Fibroblast of lung (primary cell): ENCODE measurements around the gene MBD1. TPM values are rescaled to one million over a fixed set of nuclear protein-coding genes. Genes with fewer than 3 reads are reported as not detected.

Source experiments
- DNase-seq, 2 donors: peaks; one replicate each; pipeline versions ENCODE4 v3.0.0 to v3.0.0-alpha.2; 2010; ENCODE audit warnings: low read depth in 2 of 2
- H2AFZ ChIP-seq: 2 replicates; pipeline ENCODE4 v1.5.1; 2012; ENCODE audit warnings: low read length, control low read depth, inconsistent platforms
- H3K27ac ChIP-seq: 2 replicates; pipeline ENCODE4 v1.5.1; 2011; ENCODE audit warnings: low read length, control low read depth; ENCODE audit not compliant: insufficient read depth
- H3K27me3 ChIP-seq: 2 replicates; pipeline ENCODE4 v1.5.1; 2011; ENCODE audit warnings: mild to moderate bottlenecking, low read length; ENCODE audit not compliant: control insufficient read depth, insufficient read depth
- H3K36me3 ChIP-seq: 2 replicates; pipeline ENCODE4 v1.5.1; 2011; ENCODE audit warnings: low read length; ENCODE audit not compliant: control insufficient read depth, insufficient read depth
- H3K4me1 ChIP-seq: 2 replicates; pipeline ENCODE4 v1.5.1; 2011; ENCODE audit warnings: low read length; ENCODE audit not compliant: control insufficient read depth, insufficient read depth; ENCODE audit errors: extremely low read depth
- H3K4me2 ChIP-seq: 2 replicates; pipeline ENCODE4 v1.5.1; 2011; ENCODE audit warnings: low read length, control low read depth; ENCODE audit not compliant: insufficient read depth; ENCODE audit errors: extremely low read depth
- H3K4me3 ChIP-seq, 4 experiments: fragments of 200-600 bp in 1 of 4; sonication (generic) in 1 of 4; replicated peaks in 1 of 4; 2 replicates each; pipeline ENCODE4 v1.5.1; 2011 to 2016; ENCODE audit warnings: low read length in 4 of 4, low read depth in 3 of 4, mild to moderate bottlenecking in 3 of 4, control low read depth in 2 of 4, inconsistent platforms in 1 of 4, mixed read lengths in 1 of 4; ENCODE audit not compliant: insufficient read depth in 1 of 4; ENCODE audit errors: control extremely low read depth in 1 of 4
- H3K79me2 ChIP-seq: 2 replicates; pipeline ENCODE4 v1.5.1; 2012; ENCODE audit warnings: mild to moderate bottlenecking, low read length, inconsistent platforms; ENCODE audit not compliant: control insufficient read depth, insufficient read depth
- H3K9ac ChIP-seq: 2 replicates; pipeline ENCODE4 v1.5.1; 2011; ENCODE audit warnings: mild to moderate bottlenecking, low read length, control low read depth; ENCODE audit not compliant: insufficient read depth
- H3K9me3 ChIP-seq: 2 replicates; pipeline ENCODE4 v1.5.1; 2012; ENCODE audit warnings: low read depth, low read length; ENCODE audit not compliant: control insufficient read depth, insufficient read depth
- H4K20me1 ChIP-seq: 2 replicates; pipeline ENCODE4 v1.5.1; 2011; ENCODE audit warnings: low read length; ENCODE audit not compliant: control insufficient read depth, insufficient read depth; ENCODE audit errors: extremely low read depth
- CTCF ChIP-seq, 2 donors: IDR thresholded peaks in 1 of 2; conservative IDR thresholded peaks in 1 of 2; 1 replicate in 1 of 2; 2 replicates in 1 of 2; pipeline ENCODE4 v1.5.1; 2011 to 2012; ENCODE audit warnings: low read length in 2 of 2, control low read depth in 1 of 2, inconsistent platforms in 1 of 2, low read depth in 1 of 2, mild to moderate bottlenecking in 1 of 2
- EZH2 ChIP-seq: IDR thresholded peaks from 2 replicates; pipeline ENCODE4 v1.5.1; 2012; ENCODE audit warnings: low read length, control low read depth, mild to moderate bottlenecking; ENCODE audit errors: missing control alignments
- polyA plus RNA-seq, 2 donors: library from polyadenylated mRNA; depleted of rRNA in 1 of 2; stranded (reverse) in 1 of 2; unstranded in 1 of 2; fragments of >200 nt; gene quantifications; 2 replicates each; pipeline ENCODE4 v1.2.1, GENCODE V29; 2011 to 2012; ENCODE audit warnings: missing spikeins in 1 of 2
- total RNA-seq: library from RNA; depleted of rRNA; stranded (reverse); fragments of >200 nt; gene quantifications from 2 replicates; pipeline ENCODE4 v1.2.1, GENCODE V29; 2014

Gene MBD1
- total and polyA plus RNA-seq, 2 donors (not counting 1 experiment from before 2014, with no cell fraction given) = 31.1 to 53.3 TPM

GRCh38 chr18:50283469-50284209 lies 2.3 kb upstream of the MBD1 start:
- Histone ChIP-seq H2AFZ (no peak overlapping the region), H3K36me3 (peaks cover 29% of the 10 kb centered on the region), H3K27ac (no peak overlapping the region), H3K79me2 (peaks cover 38% of the 10 kb centered on the region), H3K4me2 (no peak overlapping the region), H3K4me3 (no peak overlapping the region), H3K9me3 (no peaks in the 10 kb centered on the region), H4K20me1 (no peaks in the 10 kb centered on the region), H3K27me3 (no peaks in the 10 kb centered on the region), H3K9ac (no peak overlapping the region), H3K4me1 (peaks cover 6% of the 10 kb centered on the region)
- TF ChIP-seq CTCF (conservative IDR thresholded peaks at IDR 0.05 in 1 of 2, IDR thresholded peaks at IDR 0.05 in 1 of 2; ENCODE audit: low read depth in 1 of 2, low read length in 2 of 2) (no peak), EZH2 (no peak)
- no peak for DNase-seq

GRCh38 chr18:50282521-50283335 lies 1.4 kb upstream of the MBD1 start:
- no peak overlapping the region for H3K9ac ChIP-seq
- peaks cover 6% of the 10 kb centered on the region for H3K4me1 ChIP-seq
- H3K4me3 ChIP-seq = no peak overlapping the region
- H4K20me1 ChIP-seq = no peaks in the 10 kb centered on the region
- no peak overlapping the region for H2AFZ ChIP-seq
- no peak for TF ChIP-seq CTCF (conservative IDR thresholded peaks at IDR 0.05 in 1 of 2, IDR thresholded peaks at IDR 0.05 in 1 of 2; ENCODE audit: low read depth in 1 of 2, low read length in 2 of 2)
- TF ChIP-seq EZH2 = no peak
- no peak overlapping the region for H3K27ac ChIP-seq
- no peak for DNase-seq
- H3K79me2 ChIP-seq = peaks cover 43% of the 10 kb centered on the region
- no peaks in the 10 kb centered on the region for H3K9me3 ChIP-seq
- H3K27me3 ChIP-seq = no peaks in the 10 kb centered on the region
- H3K4me2 ChIP-seq = peak overlapping the region; percentile 30
- peaks cover 29% of the 10 kb centered on the region for H3K36me3 ChIP-seq

- Histone ChIP-seq H2AFZ (peak overlapping the region; percentile 69), H3K4me2 (peak overlapping the region; percentile 30), H3K4me1 (peaks cover 6% of the 10 kb centered on the region), H4K20me1 (no peaks in the 10 kb centered on the region), H3K27me3 (no peaks in the 10 kb centered on the region), H3K4me3 (peak overlapping the region; percentile 91 to 100 (median 96)), H3K9me3 (no peaks in the 10 kb centered on the region), H3K9ac (peak overlapping the region; percentile 81), H3K27ac (peak overlapping the region; percentile 92), H3K79me2 (peaks cover 41% of the 10 kb centered on the region), H3K36me3 (peaks cover 29% of the 10 kb centered on the region)
- no peak for DNase-seq
- TF ChIP-seq EZH2 (no peak), CTCF (conservative IDR thresholded peaks at IDR 0.05 in 1 of 2, IDR thresholded peaks at IDR 0.05 in 1 of 2; ENCODE audit: low read depth in 1 of 2, low read length in 2 of 2) (no peak)
Measured at GRCh38 chr18:50281972-50282520, 723 bp upstream of the MBD1 start.
